GM18507 (cell line): ENCODE results near the gene GPR156.

ENCODE experiments used
- DNase-seq: peaks from one replicate; pipeline ENCODE4 v3.0.0; 2011; ENCODE audit warnings: low read depth; ENCODE audit not compliant: insufficient read length; ENCODE audit errors: extremely low spot score
- FAIRE-seq: peaks from 2 replicates; lab custom pipeline; 2011; peaks lifted over from hg19 to GRCh38; lab: Jason Lieb, UNC

Gene GPR156

GRCh38 chr3:120142236-120142635, 142.8 kb downstream of the GPR156 start:
- FAIRE-seq (no peak), DNase-seq (no peak)

GRCh38 chr3:120140098-120140742, 144.8 kb downstream of the GPR156 start:
- FAIRE-seq, result no peak
- DNase-seq, result no peak

GRCh38 chr3:120139140-120139539, 145.9 kb downstream of the GPR156 start:
- no peak for FAIRE-seq
- DNase-seq, result no peak

GRCh38 chr3:120137548-120137947, 147.5 kb downstream of the GPR156 start:
- no peak for FAIRE-seq
- no peak for DNase-seq

- DNase-seq (no peak), FAIRE-seq (no peak)
Measured at GRCh38 chr3:120130656-120131055, 154.4 kb downstream of the GPR156 start.

- FAIRE-seq (no peak), DNase-seq (no peak)
Measured at GRCh38 chr3:120129718-120130513, 155.1 kb downstream of the GPR156 start.

GRCh38 chr3:120129051-120129450, 156.0 kb downstream of the GPR156 start:
- FAIRE-seq (no peak), DNase-seq (no peak)

- FAIRE-seq (no peak), DNase-seq (no peak)
Measured at GRCh38 chr3:120125992-120126391, 159.0 kb downstream of the GPR156 start.

GRCh38 chr3:120119846-120120510, 165.0 kb downstream of the GPR156 start:
- FAIRE-seq, result no peak
- no peak for DNase-seq
